ACHN (cell line): ENCODE measurements around the gene INO80C.

Experiments used
- DNase-seq: peaks from one replicate; pipeline ENCODE4 v3.0.0-alpha.2; 2015
- in situ Hi-C: cut with HindIII; loops from 2 replicates; pipeline ENCODE4 v1.10.0; 2017; ENCODE audit warnings: low sequenced_read_pairs, low pct_ligation_motif_present, low pct_unique_long_range_greater_than_20kb

INO80C gene

GRCh38 chr18:35514752-35515459 is 17.1 kb upstream of the INO80C start:
- in situ Hi-C loops: no loop called here
- DNase-seq: no peak

- in situ Hi-C loops: no loop called here
- no peak for DNase-seq
These were observed 16.5 kb upstream of the INO80C start for GRCh38 chr18:35514283-35514682.

- DNase-seq: no peak
- in situ Hi-C loops: no loop called here
These were observed 15.6 kb upstream of the INO80C start for GRCh38 chr18:35513181-35513936.

- no peak for DNase-seq
- in situ Hi-C loops: no loop called here
These were observed 15.0 kb upstream of the INO80C start for GRCh38 chr18:35512761-35513160.

- DNase-seq: no peak
- in situ Hi-C loops: no loop called here
These were observed 14.1 kb upstream of the INO80C start for GRCh38 chr18:35511833-35512232.

GRCh38 chr18:35511428-35511827 is 13.7 kb upstream of the INO80C start:
- DNase-seq: no peak
- in situ Hi-C loops: no loop called here

- in situ Hi-C loops: no loop called here
- no peak for DNase-seq
These were observed 12.4 kb upstream of the INO80C start for GRCh38 chr18:35510076-35510651.

- in situ Hi-C loops: no loop called here
These were observed 11.1 kb upstream of the INO80C start for GRCh38 chr18:35508746-35509338.

GRCh38 chr18:35508030-35508429 is 10.3 kb upstream of the INO80C start:
- in situ Hi-C loops: no loop called here
- no peak for DNase-seq

More at GRCh38 chr18:35508746-35509338, 11.1 kb upstream of the INO80C start:
- no peak for DNase-seq

GRCh38 chr18:35507623-35508022 is 9.9 kb upstream of the INO80C start:
- in situ Hi-C loops: no loop called here
- DNase-seq: no peak

GRCh38 chr18:35507192-35507591 is 9.4 kb upstream of the INO80C start:
- no peak for DNase-seq

GRCh38 chr18:35506024-35506712 is 8.4 kb upstream of the INO80C start:
- DNase-seq: no peak
- in situ Hi-C loops: no loop called here

More at GRCh38 chr18:35507192-35507591, 9.4 kb upstream of the INO80C start:
- in situ Hi-C loops: no loop called here

- DNase-seq: no peak
- in situ Hi-C loops: no loop called here
These were observed 7.2 kb upstream of the INO80C start for GRCh38 chr18:35504996-35505395.

GRCh38 chr18:35502052-35502451 is 4.3 kb upstream of the INO80C start:
- DNase-seq: no peak
- in situ Hi-C loops: no loop called here

- in situ Hi-C loops: no loop called here
These were observed 3.6 kb upstream of the INO80C start for GRCh38 chr18:35501369-35501768.

GRCh38 chr18:35500113-35500512 is 2.4 kb upstream of the INO80C start:
- in situ Hi-C loops: no loop called here
- no peak for DNase-seq

More at GRCh38 chr18:35501369-35501768, 3.6 kb upstream of the INO80C start:
- DNase-seq: no peak

GRCh38 chr18:35497027-35497369 is 762 bp downstream of the INO80C start:
- in situ Hi-C loops: no loop called here

GRCh38 chr18:35495536-35496314 is 2.0 kb downstream of the INO80C start:
- in situ Hi-C loops: no loop called here
- no peak for DNase-seq

More at GRCh38 chr18:35497027-35497369, 762 bp downstream of the INO80C start:
- DNase-seq: no peak
